ENCODE results near the gene RGS13. TPM values are rescaled to one million over a fixed set of nuclear protein-coding genes. Genes with fewer than 3 reads are reported as not detected.

Gene RGS13
- total and polyA plus RNA-seq, 10 donors, result 0.09 to 13.3 (median 0.43) TPM; not detected in 1

DNA sequence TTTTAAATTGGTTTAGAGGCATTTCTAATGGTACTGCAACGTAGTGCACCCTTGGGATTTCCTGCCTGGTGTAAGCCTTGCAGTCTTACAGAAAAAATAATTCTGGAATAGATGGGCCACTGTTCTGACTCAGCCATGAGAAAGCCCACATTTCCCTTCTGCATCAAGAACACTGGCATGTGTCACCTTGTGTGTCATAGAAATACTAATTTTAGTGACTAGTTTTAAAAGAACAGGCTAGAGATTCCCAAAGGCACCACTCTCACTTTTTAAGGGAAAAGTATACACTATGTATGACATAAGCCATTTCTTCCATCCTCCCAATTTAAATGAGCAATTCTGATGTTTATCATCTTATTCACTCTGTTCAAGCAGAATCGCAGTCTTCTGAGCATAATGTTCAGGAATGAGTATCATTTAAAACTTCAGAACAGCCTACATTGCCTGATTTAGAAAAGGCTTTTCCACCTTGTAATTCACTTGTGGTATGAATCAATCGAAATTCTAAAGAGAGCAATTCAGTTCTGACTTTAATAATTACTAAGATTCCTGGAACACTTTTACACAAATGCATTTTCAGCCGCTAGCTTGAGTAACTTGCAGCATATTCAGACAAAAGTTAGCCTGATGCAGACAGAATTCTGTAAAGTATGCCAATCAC is 18.8 kb downstream of the RGS13 start:
- TF ChIP-seq POLR2A (IDR thresholded peaks at IDR 0.05), result no peak
- TF ChIP-seq POLR2AphosphoS5 (IDR thresholded peaks at IDR 0.05), result no peak
- TF ChIP-seq, protein P1, sequence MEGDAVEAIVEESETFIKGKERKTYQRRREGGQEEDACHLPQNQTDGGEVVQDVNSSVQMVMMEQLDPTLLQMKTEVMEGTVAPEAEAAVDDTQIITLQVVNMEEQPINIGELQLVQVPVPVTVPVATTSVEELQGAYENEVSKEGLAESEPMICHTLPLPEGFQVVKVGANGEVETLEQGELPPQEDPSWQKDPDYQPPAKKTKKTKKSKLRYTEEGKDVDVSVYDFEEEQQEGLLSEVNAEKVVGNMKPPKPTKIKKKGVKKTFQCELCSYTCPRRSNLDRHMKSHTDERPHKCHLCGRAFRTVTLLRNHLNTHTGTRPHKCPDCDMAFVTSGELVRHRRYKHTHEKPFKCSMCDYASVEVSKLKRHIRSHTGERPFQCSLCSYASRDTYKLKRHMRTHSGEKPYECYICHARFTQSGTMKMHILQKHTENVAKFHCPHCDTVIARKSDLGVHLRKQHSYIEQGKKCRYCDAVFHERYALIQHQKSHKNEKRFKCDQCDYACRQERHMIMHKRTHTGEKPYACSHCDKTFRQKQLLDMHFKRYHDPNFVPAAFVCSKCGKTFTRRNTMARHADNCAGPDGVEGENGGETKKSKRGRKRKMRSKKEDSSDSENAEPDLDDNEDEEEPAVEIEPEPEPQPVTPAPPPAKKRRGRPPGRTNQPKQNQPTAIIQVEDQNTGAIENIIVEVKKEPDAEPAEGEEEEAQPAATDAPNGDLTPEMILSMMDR (IDR thresholded peaks at IDR 0.05 in 8 of 11, conservative IDR thresholded peaks at IDR 0.05 in 3 of 11), result no peak
- H3K27me3 ChIP-seq (replicated peaks in 1 of 7), result peaks cover 0 to 5% (median 0%) of the 10 kb centered on the region in 7 donors
- WGBS, 5 donors, result 64 to 81% (median 73%) methylated on average over 4 of the region's 4 CpGs
- H3K4me1 ChIP-seq, result no peaks in the 10 kb centered on the region
- no peak overlapping the region for H3K27ac ChIP-seq
- intact Hi-C loops (cut with DNase I; ENCODE audit: low total_unique reads), result no loop called here
- no peaks in the 10 kb centered on the region for H3K36me3 ChIP-seq
- H3K9me3 ChIP-seq, result no peaks in the 10 kb centered on the region
- H3K4me3 ChIP-seq, result no peak overlapping the region
- DNase-seq, result no peak

GRCh38 chr1:192657760-192658159 is 21.8 kb downstream of the RGS13 start:
- no peak overlapping the region for H3K27ac ChIP-seq
- no peaks in the 10 kb centered on the region for H3K9me3 ChIP-seq
- peaks cover 0 to 5% (median 0%) of the 10 kb centered on the region in 7 donors for H3K27me3 ChIP-seq (replicated peaks in 1 of 7)
- TF ChIP-seq POLR2AphosphoS5 (IDR thresholded peaks at IDR 0.05) (no peak), POLR2A (IDR thresholded peaks at IDR 0.05) (no peak)
- TF ChIP-seq, protein P1 (IDR thresholded peaks at IDR 0.05 in 8 of 11, conservative IDR thresholded peaks at IDR 0.05 in 3 of 11), result no peak
- no peak for DNase-seq
- H3K4me1 ChIP-seq, result no peaks in the 10 kb centered on the region
- no peaks in the 10 kb centered on the region for H3K36me3 ChIP-seq
- H3K4me3 ChIP-seq, result no peak overlapping the region
- intact Hi-C loops (cut with DNase I; ENCODE audit: low total_unique reads), result no loop called here
- 79 to 91% (median 86%) methylated on average over 4 of the region's 4 CpGs for WGBS, 5 donors

GRCh38 chr1:192658255-192658654 is 22.3 kb downstream of the RGS13 start:
- intact Hi-C loops (cut with DNase I; ENCODE audit: low total_unique reads), result no loop called here
- no peak for DNase-seq
- Histone ChIP-seq H3K4me3 (no peak overlapping the region), H3K4me1 (no peaks in the 10 kb centered on the region), H3K36me3 (no peaks in the 10 kb centered on the region), H3K27me3 (replicated peaks in 1 of 7) (peaks cover 0 to 5% (median 0%) of the 10 kb centered on the region in 7 donors), H3K27ac (no peak overlapping the region), H3K9me3 (no peaks in the 10 kb centered on the region)
- no peak for TF ChIP-seq POLR2A (IDR thresholded peaks at IDR 0.05)
- no peak for TF ChIP-seq POLR2AphosphoS5 (IDR thresholded peaks at IDR 0.05)
- TF ChIP-seq, protein P1 (IDR thresholded peaks at IDR 0.05 in 8 of 11, conservative IDR thresholded peaks at IDR 0.05 in 3 of 11), result no peak
- 86 to 100% (median 100%) methylated on average over 1 of the region's 1 CpG for WGBS, 5 donors

GRCh38 chr1:192660613-192661012 is 24.7 kb downstream of the RGS13 start:
- no peak for DNase-seq
- intact Hi-C loops (cut with DNase I; ENCODE audit: low total_unique reads), result no loop called here
- no peak overlapping the region for H3K27ac ChIP-seq
- H3K4me3 ChIP-seq, result no peak overlapping the region
- WGBS, 5 donors, result 91 to 95% (median 93%) methylated on average over 3 of the region's 3 CpGs
- peaks cover 0 to 5% (median 0%) of the 10 kb centered on the region in 7 donors for H3K27me3 ChIP-seq (replicated peaks in 1 of 7)
- no peaks in the 10 kb centered on the region for H3K9me3 ChIP-seq
- H3K4me1 ChIP-seq, result no peaks in the 10 kb centered on the region
- H3K36me3 ChIP-seq, result no peaks in the 10 kb centered on the region
- TF ChIP-seq POLR2A (IDR thresholded peaks at IDR 0.05), result no peak
- no peak for TF ChIP-seq POLR2AphosphoS5 (IDR thresholded peaks at IDR 0.05)
- TF ChIP-seq, protein P1 (IDR thresholded peaks at IDR 0.05 in 8 of 11, conservative IDR thresholded peaks at IDR 0.05 in 3 of 11), result no peak
